Omental fat pad (tissue), 4 donors: Measurements from ENCODE around the gene FGGY. TPM values are rescaled to one million over a fixed set of nuclear protein-coding genes. Genes with fewer than 3 reads are reported as not detected.

ENCODE experiments used
- ATAC-seq: fragments of 150-250 bp; one replicate; pipeline ENCODE4 v1.9.1; 2016; ENCODE audit warnings: mild to moderate bottlenecking, moderate library complexity; ENCODE audit not compliant: low FRiP score
- DNase-seq: peaks from one replicate; pipeline ENCODE4 v3.0.0-alpha.2; 2019; ENCODE audit warnings: low spot score
- CTCF ChIP-seq, 3 donors: fragments of 450-650 bp; IDR thresholded peaks; one replicate each; pipeline ENCODE4 v1.5.1; 2016 to 2017; ENCODE audit warnings: antibody characterized with exemption in 3 of 3, mild to moderate bottlenecking in 3 of 3, moderate library complexity in 2 of 3
- total RNA-seq, 4 donors: library from RNA; depleted of rRNA; stranded (reverse); fragments of >200 nt; gene quantifications; one replicate each; pipeline ENCODE4 v1.1.0, GENCODE V29; 2016

FGGY gene
- total RNA-seq, 4 donors from 2014 or later: 4.9 to 20.6 (median 10.7) TPM

DNA sequence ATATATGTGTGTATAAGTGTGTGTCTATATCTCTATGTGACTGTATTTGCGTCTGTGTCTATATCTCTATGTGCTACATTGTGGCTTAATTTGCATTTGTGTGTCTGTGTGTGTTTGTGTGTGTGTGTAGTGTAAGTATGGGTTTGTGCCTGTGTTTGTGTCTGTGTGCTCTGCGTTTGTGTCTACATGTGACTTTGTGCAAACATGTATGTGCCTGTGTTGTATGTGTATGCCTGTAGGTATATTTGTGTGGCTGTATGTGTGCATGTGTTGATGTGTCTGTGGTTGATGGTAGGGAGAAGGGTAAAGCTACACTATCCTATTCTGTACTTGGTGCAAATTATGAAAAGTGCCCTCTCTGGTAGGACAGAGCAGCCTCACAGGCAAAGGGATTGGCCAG, 7.3 kb upstream of the FGGY start:
- TF ChIP-seq CTCF (IDR thresholded peaks at IDR 0.05): no peak

GRCh38 chr1:59290193-59290949, 6.5 kb upstream of the FGGY start:
- DNase-seq (no peak), ATAC-seq (no peak)

More for the DNA sequence above, 7.3 kb upstream of the FGGY start:
- ATAC-seq (no peak), DNase-seq (no peak)

GRCh38 chr1:59291561-59291960, 5.3 kb upstream of the FGGY start:
- no peak for TF ChIP-seq CTCF (IDR thresholded peaks at IDR 0.05)
- ATAC-seq (no peak), DNase-seq (no peak)

More at GRCh38 chr1:59290193-59290949, 6.5 kb upstream of the FGGY start:
- TF ChIP-seq CTCF (IDR thresholded peaks at IDR 0.05): no peak

DNA sequence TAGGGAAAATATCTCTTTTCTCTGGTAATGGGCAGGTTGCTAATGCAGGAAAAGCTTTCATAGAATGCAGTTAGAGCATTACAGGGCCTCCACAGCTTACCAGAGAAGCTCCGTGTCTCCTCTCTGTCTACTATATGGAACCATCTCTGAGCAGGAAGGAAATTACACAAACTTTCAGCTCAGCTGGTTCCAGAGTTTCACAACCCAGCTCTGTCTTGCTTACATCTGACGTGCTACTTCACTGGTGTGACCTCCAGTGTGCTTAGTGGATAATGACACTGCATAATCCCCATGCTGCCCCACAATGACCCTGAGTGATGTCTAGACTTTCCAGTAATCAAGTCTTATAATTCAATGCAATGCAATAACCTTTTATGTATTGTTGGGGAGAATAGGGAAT, 4.3 kb upstream of the FGGY start:
- DNase-seq: no peak
- TF ChIP-seq CTCF (IDR thresholded peaks at IDR 0.05): no peak
- no peak for ATAC-seq

DNA sequence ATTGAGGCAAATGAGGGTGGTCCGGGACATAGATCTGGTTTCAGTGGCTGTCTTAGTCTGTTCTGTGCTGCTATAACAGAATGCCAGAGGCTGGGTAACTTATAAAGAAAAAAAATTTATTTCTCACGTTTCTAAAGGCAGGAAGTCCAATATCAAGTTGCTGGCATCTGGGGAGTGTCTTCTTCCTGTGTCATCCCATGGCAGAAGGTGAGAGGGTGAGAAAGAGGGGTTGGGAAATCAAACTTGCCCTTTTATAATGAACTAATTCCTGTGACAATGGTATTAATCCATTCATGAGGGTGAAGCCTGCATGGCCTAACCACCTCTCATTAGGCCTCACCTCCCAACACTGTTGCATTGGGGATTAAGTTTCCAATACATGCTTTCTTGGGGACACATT, 3.7 kb upstream of the FGGY start:
- no peak for TF ChIP-seq CTCF (IDR thresholded peaks at IDR 0.05)
- no peak for ATAC-seq
- DNase-seq: no peak

GRCh38 chr1:59293849-59294248, 3.0 kb upstream of the FGGY start:
- no peak for DNase-seq
- ATAC-seq: no peak
- TF ChIP-seq CTCF (IDR thresholded peaks at IDR 0.05): no peak

DNA sequence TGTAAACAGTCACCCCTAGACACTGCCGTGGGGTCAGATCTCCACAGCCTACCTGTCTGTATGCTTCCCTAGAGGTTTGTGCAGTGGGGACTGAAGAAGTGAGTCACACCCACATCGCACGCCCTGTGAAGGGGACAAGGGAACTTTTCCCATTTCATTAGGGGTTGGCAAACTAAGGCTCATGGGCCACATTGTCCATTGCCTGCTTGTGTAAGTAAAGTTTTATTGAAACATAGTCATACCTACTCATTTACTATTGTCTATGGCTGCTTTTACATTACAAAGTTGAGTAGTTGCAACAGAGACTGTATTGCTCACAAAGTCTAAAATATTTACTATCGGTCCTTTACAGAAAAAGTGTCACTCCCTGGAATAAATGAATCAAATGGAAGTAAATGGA, 2.5 kb upstream of the FGGY start:
- no peak for TF ChIP-seq CTCF (IDR thresholded peaks at IDR 0.05)
- ATAC-seq: no peak
- no peak for DNase-seq
